HG02943 (cell line): ENCODE results near the gene STK11.
"Not testable (repeated sequence)": the region's sequence is repeated elsewhere in the genome, so short reads cannot be mapped to it uniquely, and the experiment has no call there.

Experiments
- ATAC-seq: cut with Tn5 transposase; IDR thresholded peaks from one replicate; pipeline ENCODE4 v1.9.1; 2021; ENCODE audit warnings: mild to moderate bottlenecking, low read depth, moderate library complexity; ENCODE audit not compliant: unreplicated experiment

The STK11 gene

DNA sequence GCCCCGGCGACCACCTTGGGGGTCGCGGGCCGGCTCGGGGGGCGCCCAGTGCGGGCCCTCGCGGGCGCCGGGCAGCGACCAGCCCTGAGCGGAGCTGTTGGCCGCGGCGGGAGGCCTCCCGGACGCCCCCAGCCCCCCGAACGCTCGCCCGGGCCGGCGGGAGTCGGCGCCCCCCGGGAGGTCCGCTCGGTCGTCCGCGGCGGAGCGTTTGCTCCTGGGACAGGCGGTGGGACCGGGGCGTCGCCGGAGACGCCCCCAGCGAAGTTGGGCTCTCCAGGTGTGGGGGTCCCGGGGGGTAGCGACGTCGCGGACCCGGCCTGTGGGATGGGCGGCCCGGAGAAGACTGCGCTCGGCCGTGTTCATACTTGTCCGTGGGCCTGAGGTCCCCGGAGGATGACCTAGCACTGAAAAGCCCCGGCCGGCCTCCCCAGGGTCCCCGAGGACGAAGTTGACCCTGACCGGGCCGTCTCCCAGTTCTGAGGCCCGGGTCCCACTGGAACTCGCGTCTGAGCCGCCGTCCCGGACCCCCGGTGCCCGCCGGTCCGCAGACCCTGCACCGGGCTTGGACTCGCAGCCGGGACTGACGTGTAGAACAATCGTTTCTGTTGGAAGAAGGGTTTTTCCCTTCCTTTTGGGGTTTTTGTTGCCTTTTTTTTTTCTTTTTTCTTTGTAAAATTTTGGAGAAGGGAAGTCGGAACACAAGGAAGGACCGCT, 729 bp downstream of the STK11 start:
- no peak for ATAC-seq

DNA sequence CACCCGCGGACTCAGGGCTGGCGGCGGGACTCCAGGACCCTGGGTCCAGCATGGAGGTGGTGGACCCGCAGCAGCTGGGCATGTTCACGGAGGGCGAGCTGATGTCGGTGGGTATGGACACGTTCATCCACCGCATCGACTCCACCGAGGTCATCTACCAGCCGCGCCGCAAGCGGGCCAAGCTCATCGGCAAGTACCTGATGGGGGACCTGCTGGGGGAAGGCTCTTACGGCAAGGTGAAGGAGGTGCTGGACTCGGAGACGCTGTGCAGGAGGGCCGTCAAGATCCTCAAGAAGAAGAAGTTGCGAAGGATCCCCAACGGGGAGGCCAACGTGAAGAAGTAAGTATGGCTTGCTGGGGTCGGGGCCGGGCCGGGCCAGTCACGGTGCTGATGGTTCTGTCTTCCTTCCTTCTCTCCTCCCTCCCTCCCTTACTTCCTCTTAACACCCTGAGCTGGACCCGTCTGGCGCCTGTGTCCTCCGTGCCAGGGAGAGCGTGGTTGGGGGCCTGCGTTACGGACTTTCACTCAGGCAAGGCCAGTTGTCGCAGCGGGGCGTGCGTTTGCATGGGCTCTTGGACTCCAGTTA, 1.4 kb downstream of the STK11 start:
- no peak for ATAC-seq

DNA sequence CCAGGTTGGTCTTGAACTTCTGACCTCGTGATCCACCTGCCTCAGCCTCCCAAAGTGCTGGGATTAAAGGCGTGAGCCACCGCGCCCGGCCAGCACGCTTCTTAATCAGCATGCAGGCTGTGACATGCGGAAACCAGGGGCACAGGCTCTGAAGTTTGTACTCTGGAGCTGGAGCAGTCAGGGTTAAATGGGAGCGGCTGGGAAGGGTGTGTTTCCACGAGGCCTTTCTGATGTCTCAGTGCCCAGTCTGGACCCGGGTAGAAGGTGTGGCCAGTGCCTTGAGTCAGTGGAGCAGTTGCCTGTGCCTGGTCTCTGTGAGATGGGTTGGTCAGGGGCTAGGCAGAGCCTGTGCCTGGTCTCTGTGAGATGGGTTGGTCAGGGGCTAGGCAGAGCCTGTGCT, 3.3 kb downstream of the STK11 start:
- ATAC-seq = not testable (repeated sequence)

DNA sequence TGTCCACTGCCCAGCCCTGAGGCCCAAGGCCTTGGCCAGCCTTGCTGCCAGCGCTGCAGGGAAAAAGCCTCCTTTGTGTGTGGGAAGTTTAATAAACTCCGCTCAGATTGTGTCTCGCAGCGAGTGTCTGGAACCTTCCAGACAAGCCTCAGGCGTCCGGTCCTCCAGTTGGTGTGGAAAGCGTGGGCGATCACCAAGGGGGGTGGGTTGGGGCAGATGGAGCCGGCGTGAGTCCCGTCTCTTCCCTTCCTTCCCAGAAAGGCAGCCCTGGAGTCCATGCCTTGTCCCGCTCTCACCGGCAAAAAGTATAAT, 4.6 kb downstream of the STK11 start:
- ATAC-seq = no peak

DNA sequence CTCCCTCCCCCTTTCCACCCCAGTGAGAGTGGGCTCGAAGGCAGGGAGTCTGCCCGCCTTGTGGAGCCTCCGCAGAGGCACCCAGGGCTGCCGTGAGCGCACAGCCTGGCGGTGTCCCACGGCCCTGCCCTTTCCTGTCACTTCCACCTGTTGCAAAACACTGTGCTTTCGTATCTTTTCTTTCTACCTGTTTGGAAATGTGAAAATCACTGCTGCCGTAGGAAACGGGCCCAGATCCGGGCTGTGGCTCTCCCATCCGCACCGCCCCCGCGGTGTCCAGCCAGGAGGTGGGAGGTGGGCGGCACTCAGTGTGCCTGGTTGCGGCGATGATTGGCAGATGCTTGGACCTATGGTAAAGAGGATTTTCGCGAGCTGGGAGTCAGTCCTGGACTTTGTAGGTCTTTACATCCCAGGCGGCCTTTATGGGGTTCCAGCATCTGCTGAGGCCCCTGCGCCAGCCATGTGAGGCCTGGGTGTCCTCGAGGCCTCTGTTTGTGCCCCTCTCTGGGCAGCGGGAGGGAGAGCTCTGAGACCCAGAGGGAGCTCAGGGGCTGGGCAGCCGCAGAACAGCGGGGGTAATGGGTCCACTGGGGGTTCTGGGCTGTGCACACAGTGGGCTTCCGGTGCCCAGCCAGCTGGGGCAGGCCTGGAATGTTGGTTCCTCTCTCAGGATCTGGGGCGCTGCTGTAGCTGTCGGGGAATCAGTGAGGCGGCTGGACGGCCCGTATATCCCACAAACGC, 6.1 kb downstream of the STK11 start:
- ATAC-seq = no peak

DNA sequence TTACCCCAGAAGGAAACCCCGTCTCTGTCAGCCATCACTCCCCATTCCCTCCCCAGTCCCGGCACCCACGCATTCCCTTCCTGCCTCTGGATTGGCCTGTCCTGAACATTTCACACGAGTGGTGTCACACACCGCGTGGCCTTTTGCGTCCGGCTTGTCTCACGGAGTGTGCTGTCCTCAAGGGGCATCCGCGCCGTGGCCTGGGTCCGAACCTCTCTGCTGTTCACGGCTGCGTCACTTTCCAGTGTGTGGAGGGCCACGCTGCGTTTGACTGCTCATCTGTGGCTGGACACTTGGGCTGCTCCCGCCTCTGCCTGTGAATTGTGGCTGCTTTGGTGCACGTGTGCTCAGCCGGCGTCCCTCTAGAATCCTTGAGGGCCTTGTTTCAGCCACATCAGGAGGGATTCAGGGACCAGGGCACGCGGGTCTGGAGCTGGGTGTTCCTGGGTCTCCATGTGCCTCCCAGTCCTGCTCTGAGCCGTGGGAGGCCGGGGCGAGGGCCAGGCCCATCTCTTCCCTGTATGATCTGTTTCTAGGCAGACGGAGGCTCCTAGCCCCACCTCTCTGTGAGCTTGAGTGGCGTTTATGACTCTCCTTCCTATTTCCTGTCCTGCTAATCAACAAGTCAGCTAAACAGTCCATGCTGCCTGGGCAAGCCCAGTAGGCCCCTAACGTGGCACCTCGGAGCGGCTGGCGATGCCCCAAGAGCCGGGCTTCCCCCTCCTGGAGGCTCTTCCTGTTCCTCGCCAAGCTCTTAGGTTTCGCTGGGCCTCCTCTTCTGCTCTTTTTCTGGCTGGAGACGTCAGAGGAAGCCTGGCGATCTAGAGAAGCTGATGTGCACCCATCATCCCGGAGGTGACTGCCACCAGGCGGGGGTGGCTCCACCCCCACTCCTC, 8.1 kb downstream of the STK11 start:
- ATAC-seq = no peak

DNA sequence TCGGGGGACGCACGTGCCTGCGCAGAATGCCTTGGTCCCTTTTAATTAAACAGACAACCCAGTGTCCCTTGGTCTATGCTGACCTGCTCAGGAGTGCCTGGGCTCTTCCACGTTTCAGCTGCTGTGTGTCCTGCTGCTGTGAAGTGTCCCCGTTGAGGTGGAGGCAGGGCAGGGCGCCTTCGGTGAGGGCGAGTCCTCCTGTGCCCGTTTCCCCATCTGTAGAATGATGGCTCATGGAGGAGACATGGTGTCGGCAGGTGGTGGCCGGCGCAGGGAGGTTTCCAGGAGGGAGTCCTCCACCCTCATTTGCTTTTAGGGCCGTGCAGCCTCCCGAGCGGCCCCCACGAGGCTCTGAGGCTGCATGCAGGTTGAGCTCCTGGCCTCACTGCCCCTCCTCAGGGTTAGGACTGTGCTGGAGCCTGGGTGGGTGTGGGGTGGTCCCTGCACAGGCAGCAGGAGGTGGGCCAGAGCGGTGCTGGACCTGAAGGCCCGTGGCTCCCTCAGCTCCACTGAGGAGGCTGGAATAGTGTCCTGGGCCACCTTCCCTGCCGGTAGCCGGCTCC, 8.8 kb downstream of the STK11 start:
- no peak for ATAC-seq

DNA sequence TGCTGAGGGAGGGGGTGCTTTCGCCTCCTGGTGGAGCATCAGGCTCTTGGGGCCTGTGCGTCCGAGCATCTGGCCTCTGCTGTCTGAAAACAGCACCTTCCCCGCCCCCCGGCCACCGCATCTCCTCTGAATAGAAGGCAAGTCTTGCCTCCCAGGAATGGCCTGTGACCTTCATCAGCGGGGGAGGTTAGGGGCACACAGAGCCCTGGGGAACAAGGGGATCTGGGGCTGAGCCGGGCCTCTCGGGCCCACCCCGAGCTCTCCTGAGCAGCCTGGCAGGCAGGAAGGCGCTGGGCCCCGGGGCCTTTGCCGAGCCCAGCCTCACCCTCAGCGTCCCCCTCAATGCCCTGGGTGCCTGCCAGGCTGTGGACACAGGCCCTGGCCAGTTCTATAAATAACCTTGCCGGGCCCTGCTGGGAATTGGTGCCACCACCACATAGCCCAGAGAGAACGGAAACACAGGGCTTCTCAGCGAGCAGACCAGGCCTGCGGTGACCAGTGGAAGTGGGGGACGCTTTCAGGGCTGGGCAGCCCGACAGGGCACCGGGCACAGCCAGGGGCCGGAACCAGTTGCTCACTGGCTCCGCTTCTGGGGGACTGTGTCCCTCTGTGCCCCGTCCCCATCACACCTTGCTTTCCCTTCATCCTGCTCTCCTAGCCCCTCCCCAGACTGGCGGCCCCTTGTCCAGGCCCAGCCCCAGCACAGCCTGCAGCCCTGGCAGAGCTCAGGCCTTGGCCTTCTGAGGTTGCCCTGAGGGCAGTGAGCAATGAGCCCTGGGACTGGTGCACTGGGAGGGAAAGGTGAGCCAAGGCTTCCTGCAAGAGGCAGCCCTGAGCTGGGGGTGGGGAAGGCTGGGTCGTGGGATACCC, 9.5 kb downstream of the STK11 start:
- no peak for ATAC-seq

DNA sequence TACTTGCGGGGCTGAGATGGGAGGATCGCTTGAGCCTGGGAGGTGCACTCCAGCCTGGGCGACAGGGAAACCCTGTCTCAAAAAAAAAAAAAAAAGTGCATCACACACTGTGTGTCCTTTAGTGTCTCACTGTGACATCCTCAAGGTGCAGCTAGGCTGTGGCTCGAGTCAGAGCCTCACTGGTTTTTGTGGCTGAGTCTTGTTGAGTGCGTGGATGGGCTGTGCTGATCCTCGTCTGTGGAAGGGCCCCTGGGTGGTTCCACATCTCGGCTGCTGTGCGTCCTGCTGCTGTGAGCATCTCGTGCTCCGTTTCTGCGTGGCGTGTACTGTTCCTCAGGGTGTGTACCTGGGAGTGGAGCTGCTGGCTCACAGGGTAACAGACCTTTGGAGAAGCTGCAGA, 11.2 kb downstream of the STK11 start:
- no peak for ATAC-seq

DNA sequence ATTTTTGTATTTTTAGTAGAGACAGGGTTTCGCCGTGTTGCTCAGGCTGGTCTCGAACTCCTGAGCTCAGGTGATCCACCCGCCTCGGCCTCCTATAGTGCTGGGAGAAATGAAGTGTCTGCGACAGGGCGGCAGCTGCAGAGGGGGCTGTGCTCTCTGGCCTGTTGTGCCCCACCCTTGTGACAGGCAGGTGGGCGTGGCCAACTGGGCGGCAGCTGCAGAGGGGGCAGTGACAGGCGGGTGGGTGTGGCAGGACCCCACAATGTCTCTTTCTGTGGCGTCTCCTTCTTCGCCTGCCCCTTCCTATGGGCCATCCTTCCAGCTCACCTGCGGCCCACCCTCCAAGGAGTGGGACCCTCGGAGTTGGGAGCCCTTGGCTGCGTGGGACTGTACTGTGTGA, 11.8 kb downstream of the STK11 start:
- ATAC-seq = no peak

DNA sequence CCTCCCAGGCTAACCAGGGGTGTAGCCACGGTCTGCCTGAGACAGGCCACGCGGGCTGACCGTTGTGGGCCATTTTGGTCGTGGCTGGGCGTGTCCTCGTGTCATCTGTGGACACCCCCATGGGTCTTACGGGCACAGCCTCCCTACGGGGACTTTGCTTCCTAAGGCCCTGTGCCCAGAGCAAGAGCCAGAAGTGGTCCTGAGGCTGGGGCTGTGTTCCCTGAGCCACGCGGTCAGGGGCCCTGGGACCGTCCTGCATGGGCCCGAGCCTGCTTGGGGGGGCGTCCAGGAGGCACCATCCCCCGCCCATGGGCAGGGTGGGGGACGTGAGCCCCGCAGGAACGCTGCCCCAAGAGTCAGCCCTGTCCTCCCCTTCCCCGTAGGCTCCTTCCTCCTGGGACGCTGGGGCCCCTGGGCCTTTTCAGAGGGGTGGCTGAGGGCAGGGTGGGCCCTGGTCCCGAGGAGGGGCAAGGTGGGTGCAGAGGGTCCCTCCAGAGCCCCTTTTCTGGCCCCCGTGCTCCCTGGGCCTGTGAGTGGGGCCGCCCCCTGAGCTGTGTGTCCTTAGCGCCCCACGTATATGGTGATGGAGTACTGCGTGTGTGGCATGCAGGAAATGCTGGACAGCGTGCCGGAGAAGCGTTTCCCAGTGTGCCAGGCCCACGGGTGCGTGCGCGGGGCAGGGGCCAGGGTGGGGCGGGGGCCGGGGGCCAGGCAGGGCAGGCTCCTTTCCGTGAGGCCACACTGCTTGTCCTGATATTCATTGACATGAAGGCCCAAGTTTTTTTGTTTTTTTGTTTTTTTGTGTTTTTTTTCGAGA, 13.4 kb downstream of the STK11 start:
- ATAC-seq = no peak

DNA sequence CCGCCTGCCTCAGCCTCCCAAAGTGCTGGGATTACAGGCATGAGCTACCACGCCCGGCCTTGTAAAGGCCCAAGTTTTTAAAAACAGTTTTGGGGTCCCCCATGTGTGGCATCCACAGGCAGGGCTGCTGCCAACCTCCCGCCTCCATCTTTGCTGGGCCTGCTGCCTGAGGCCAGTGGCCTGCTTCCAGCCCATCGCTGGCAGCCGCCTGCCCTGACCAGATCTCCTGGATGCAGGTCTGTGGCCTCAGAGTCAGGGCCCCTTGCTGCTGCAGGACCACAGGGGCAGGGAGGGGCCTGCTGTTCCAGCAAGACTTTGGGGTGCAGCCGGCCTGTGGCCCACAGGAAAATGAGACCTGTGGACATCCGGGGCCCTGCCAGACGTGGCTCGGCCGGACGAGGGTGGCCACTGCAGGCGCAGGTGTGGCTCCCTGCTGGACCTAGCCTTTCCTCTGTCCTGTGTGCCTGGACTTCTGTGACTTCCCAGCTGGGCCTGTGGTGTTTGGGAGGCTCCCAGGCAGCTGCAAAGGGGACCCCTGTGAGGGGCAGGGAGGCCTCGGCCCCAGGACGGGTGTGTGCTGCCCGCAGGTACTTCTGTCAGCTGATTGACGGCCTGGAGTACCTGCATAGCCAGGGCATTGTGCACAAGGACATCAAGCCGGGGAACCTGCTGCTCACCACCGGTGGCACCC, 14.4 kb downstream of the STK11 start:
- no peak for ATAC-seq

DNA sequence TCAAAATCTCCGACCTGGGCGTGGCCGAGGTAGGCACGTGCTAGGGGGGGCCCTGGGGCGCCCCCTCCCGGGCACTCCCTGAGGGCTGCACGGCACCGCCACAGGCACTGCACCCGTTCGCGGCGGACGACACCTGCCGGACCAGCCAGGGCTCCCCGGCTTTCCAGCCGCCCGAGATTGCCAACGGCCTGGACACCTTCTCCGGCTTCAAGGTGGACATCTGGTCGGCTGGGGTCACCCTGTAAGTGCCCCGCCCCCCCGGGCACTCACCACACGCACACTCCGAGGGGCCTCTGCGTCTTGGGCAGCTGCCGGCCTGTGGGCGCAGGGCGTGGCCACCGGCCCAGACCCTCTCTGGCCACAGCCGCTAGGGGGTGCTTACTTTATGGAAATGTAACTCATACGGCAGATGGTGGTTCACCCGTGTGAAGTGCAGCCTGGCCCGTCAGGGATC, 14.9 kb downstream of the STK11 start:
- ATAC-seq = no peak

DNA sequence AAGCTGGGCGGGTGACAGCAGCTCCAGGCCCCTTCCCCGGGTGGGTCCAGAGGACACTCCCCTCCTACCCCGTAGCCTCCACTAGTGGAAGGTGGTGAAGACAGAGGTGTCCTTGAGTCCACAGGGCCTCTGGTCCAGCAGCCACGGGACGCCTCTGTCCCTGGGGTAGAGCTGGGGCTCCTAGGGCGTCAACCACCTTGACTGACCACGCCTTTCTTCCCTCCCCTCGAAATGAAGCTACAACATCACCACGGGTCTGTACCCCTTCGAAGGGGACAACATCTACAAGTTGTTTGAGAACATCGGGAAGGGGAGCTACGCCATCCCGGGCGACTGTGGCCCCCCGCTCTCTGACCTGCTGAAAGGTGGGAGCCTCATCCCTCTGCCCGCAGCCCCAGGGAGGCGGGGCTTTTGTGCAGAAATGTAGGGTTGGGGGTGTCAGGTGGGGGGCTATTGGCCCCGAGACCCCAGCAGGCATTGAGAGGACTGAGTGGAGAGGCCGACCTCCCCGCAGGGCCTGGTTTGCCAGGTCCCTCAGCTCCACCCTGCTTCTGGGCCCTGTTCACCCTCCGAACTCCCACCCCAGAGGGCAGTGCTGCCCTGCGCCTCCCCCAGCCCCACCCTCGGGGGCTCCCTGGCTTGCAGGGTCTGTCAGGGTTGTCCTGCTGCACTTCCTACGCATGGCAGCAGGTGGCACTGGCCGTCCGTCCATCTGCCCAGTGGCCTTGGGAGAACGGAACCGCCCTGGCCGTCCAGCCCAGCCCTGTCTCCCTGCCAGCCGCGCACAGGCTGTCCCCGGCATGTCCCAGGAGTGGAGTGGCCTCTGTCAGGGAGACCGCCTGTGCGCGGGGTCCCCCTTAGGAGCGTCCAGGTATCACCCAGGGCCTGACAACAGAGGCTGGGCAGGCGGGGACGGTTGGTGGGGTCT, 15.7 kb downstream of the STK11 start:
- no peak for ATAC-seq

DNA sequence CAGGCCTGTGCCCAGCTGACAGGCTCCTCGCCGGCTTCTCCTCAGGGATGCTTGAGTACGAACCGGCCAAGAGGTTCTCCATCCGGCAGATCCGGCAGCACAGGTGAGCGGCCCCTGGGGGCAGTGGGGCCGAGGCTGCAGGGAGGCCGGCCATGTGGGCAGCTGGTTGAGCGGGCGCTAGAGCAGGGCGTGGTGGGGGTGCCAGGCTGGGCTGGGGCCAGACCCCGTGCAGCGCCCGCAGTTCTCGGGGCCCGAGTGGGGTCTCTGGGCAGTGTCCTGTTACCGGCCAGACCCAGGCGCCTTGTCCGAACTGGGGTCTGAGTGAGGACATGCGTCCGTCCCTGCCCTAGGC, 16.3 kb downstream of the STK11 start:
- ATAC-seq = no peak

DNA sequence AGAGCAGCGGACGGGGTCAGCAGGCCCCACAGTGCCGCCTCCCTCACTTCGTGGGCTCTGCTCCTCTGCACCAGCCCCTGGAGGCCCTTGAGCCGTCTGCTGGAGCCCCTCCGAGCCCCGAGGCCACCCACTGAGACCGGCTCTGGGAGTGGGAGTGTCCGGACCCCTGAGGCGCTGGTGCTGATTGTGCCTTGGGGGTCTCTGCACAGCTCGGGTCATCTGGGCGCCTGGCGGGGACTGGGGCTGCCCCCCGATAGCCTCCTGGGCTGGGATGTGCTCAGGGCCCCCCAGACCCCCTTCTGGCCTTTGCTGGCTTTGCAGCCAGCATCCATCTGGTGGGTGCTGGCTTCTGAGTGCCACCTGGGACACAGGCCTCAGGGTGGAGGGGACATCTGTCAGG, 16.8 kb downstream of the STK11 start:
- no peak for ATAC-seq
